ENCODE results near the gene RRAD.
A peak's percentile ranks its signal among the peaks of the same experiment; 100 is the strongest.
"Not testable (repeated sequence)": the region's sequence is repeated elsewhere in the genome, so short reads cannot be mapped to it uniquely, and the experiment has no call there.

The RRAD gene

GRCh38 chr16:66950971-66951790 is 25.8 kb upstream of the RRAD start:
- no peak for DNase-seq

- DNase-seq, result no peak
Measured at GRCh38 chr16:66950437-66950836, 25.1 kb upstream of the RRAD start.

GRCh38 chr16:66949472-66949871 is 24.1 kb upstream of the RRAD start:
- no peak for DNase-seq

GRCh38 chr16:66948837-66949225 is 23.5 kb upstream of the RRAD start:
- no peak for DNase-seq

GRCh38 chr16:66948134-66948836 is 22.9 kb upstream of the RRAD start:
- no peak for DNase-seq

GRCh38 chr16:66947302-66948065 is 22.1 kb upstream of the RRAD start:
- peak; percentile 75 to 76 for DNase-seq

GRCh38 chr16:66946974-66947301 is 21.6 kb upstream of the RRAD start:
- no peak for DNase-seq

- no peak for DNase-seq
Measured at GRCh38 chr16:66946541-66946940, 21.2 kb upstream of the RRAD start.

GRCh38 chr16:66945939-66946338 is 20.6 kb upstream of the RRAD start:
- DNase-seq, result no peak

- DNase-seq, result not testable (repeated sequence)
Measured at GRCh38 chr16:66944971-66945370, 19.6 kb upstream of the RRAD start.

GRCh38 chr16:66944054-66944441 is 18.7 kb upstream of the RRAD start:
- no peak for DNase-seq

- no peak for DNase-seq
Measured at GRCh38 chr16:66943426-66944053, 18.2 kb upstream of the RRAD start.

GRCh38 chr16:66942981-66943380 is 17.6 kb upstream of the RRAD start:
- no peak for DNase-seq

GRCh38 chr16:66940236-66940635 is 14.9 kb upstream of the RRAD start:
- no peak for DNase-seq

GRCh38 chr16:66939366-66939765 is 14.0 kb upstream of the RRAD start:
- DNase-seq, result no peak

GRCh38 chr16:66937725-66938337 is 12.5 kb upstream of the RRAD start:
- no peak for DNase-seq

- no peak for DNase-seq
Measured at GRCh38 chr16:66936889-66937554, 11.7 kb upstream of the RRAD start.

- no peak for DNase-seq
Measured at GRCh38 chr16:66936462-66936861, 11.1 kb upstream of the RRAD start.

GRCh38 chr16:66935314-66936011 is 10.1 kb upstream of the RRAD start, which contains the start of gene CES2:
CES2 (plus strand) TSS chr16:66935516; CDS start chr16:66935636, 120 bp downstream.
- DNase-seq, result no peak

GRCh38 chr16:66934839-66935313 is 9.5 kb upstream of the RRAD start:
- not testable (repeated sequence) for DNase-seq

- DNase-seq, result peak; percentile 87 to 88
Measured at GRCh38 chr16:66934138-66934838, 9.0 kb upstream of the RRAD start, which contains the start of gene CIAO2B. CIAO2B (minus strand) TSS chr16:66934402; CDS start chr16:66934364, 38 bp downstream.
